ENCODE data around the gene IQGAP1.
"Not testable (repeated sequence)": the region's sequence is repeated elsewhere in the genome, so short reads cannot be mapped to it uniquely, and the experiment has no call there.

Gene IQGAP1

DNA sequence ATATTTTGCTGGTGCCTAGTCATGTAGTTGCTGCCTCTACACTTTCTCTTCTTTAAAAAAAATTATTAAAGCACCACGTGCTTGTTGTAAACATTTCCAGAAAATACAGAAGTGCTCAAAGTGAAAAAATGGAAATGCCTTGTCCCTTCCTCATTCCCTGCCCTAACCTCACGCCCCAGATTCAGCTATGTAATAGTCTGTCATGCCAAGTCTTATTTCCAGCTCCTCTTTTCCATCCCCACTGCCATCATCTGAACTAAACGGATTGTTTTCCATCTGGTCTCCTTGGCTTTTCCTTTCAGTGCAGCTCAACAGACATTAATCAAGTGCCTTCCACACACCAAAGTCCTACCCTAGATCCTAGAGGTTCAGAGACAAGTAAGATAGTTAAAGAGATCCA, 20.5 kb upstream of the IQGAP1 start:
- no peak for DNase-seq

DNA sequence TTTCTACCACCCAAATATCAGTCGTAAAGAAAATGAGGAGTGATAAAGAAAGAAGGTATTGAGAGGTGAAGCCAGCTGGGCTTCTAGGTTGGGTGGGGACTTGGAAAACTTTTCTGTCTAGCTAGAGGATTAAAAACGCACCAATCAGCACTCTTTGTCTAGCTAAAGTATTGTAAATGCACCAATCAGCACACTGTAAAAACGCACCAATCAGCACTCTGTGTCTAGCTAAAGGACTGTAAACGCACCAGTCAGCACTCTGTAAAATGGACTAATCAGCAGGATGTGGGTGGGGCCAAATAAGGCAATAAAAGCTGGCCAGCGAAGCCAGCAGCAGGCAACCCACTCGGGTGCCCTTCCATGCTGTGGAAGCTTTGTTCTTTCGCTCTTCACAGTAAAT, 13.0 kb upstream of the IQGAP1 start:
- DNase-seq: no peak

DNA sequence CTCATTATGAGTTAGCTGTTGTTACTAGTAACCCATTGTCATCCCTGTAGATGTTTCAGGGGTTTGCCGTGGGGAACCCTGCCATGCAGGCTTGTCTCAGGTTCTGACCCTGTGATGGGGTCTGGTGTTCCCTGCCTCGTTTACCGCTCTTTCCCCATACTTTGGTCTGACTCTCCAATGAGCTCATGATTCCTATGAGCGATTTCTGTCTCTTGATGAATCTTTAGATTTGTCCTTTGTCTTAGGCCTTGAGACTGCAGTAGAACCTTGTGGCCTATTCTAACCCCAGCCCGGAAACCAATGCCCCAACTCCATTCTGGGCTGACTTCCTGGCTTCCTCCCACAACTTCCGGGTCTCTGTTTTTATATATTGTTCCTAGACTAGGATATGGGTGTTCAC, 11.3 kb upstream of the IQGAP1 start:
- peak; percentile 78 for DNase-seq

DNA sequence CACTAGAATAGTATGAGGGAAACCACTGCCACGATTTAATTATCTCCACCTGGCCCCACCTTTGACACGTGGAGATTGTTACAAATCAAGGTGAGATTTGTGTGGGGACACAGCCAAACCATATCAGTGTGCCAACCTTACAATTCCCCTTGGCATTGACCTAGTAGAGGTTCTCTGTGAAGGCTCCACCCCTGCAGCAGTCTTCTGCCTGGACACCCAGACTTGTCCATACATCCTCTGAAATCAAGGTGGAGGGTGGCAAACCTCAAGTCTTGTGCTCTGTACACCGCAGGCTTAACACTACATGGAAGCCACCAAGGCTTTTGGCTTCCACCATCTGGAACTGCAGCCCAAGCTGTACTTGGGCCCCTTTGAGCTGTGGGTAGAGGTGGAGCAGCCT, 8.8 kb upstream of the IQGAP1 start:
- DNase-seq: no peak

DNA sequence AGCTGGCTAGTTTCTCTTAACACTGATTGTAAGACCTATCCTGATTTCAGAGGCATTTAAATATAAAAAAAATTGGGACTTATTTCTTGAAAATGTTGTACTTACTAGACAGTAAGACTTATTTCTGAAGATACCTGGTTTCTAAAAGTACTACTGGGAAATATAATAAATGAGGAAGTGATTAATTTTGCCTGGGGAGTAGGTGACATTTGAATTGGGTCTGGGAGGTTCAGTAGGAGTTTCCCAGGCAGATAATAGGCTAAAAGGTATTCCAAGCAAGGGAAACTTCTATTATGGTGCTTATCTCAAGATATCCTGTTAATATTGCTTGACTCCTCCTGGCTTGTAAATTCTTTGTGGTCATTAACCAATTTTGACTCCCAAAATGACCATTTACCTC, 6.5 kb upstream of the IQGAP1 start:
- DNase-seq: no peak

DNA sequence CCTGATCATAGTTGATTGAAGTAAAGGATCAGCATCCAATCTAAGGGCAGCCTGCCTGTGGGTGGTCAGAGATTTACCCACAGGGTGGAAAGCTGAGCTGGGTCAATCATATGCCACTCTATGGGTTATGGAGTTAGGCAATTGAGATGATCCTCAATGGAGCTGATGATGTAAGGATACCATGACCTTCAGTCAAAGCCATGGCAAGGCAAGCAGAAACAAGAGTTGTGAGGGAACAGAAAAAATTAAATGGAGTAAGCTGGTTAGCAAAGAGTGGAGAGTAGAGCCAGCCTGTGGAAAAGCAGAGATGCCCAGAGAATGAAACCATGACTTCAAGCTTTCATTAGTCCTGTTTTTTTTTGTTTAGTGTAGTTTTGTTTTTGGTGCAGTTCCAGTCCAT, 5.7 kb upstream of the IQGAP1 start:
- DNase-seq: no peak

DNA sequence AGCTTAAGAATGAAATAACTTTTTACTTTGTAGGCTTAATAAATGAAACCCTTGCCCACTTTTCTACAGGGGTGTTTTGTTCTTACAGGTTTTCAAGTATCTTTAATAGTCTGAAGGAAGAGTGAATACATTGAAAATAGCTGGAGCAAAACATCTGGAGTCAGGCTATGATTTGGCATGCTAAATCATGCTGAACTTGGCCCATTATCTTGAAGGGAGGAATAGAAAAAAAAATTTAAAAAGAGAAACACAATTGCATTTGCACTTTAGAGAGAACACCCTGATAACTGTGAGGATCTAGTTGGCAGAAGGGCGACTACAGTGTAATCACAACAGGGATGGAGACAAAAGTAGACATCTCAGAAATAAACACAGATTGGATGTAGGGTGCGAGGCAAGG, 1.8 kb upstream of the IQGAP1 start:
- no peak for DNase-seq

DNA sequence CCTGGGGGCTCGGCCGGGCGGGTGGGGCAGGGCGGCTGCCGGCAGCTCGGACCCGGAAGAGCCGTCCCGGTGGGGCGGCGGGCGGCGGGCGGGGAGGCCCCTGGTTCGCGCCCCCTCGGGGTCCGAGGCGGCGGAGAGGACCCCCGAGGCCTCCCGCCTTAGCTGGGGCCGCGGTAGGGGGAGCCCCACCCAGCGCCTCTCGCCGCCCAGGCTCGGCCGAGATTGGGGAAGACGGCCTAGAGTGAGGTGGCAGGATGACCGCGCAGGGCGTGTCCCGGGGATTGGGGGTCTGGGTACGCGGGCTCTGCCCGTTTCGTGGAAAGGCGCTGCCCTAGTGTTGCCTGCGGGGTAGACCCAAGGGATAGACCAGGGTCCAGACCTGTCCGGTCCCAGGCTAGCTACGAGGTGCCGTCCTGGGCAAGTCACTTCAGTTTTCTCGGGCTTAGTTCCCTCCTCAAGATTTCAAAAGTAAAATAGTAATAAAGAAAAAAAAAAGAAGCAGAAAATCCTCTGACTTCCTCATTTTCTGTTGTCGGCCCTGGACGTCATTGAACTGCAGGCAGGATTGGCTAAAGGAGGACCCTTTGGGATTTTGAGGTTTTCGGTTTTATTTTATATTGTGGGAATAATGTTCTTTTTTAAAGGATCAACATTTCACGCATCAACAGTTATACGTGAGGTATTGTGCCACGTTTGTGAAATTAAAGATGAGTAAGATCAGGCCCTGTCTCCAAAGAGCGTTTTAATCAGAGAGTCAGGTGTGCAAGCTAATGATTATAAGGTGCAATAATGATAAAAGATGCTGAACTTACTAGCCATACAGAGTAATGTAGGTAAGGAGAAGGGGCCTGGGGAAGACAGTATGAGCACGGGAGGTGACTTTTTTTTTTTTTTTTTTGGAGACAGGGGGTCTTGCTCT, 679 bp downstream of the IQGAP1 start:
- peak; percentile 62 for DNase-seq

DNA sequence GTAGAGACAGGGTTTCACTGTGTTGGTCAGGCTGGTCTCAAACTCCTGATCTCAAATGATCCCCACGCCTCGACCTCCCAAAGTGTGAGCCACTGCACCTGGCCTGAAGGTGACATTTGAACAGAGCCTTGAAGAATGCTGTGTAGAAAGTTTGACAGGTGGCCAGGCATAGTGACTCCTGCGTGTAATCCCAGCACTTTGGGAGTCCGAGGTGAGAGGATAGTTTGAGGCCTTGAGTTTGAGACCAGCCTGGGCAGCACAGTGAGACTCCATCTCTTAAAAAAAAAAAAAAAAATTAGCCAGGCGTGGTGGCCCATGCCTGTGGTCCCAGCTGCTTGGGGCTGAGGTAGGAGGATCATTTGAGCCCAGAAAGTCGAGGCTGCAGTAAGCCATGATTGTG, 1.5 kb downstream of the IQGAP1 start:
- no peak for DNase-seq

DNA sequence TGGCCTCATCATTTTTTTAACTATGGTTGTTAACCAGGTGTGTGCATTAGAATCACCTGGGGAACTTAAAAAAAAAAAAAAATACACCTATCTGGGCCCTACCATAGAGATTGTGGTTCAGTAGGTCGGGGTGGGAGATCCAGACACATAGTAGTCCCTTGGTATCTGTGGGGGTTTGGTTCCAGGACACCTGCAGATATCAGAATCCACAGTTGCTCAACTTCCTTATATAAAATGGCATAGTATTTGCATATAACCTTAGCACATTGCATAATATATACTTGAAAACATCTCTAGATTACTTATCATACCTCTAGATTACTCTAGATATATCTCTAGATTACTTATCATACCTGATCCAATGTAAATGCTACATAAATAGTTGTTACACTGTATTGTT, 5.0 kb downstream of the IQGAP1 start:
- no peak for DNase-seq

DNA sequence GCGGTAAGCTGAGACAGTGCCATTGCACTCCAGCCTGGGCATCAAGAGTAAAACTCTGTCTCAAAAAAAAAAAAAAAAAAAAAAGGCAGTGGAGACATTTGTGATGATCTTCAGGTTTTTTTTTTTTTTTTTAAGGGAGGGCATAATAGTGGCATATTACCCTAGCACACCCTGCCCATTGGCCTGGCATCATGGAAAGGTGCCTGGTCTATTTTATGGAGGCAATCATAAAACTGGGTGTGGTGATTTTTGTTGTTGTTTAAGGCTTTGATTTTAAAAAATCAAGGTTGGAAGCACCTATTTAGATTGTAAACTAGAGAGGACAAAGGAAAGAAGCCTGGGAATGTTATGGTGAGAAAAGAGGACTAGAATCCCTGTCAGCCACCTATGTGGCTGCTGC, 6.0 kb downstream of the IQGAP1 start:
- DNase-seq: no peak

DNA sequence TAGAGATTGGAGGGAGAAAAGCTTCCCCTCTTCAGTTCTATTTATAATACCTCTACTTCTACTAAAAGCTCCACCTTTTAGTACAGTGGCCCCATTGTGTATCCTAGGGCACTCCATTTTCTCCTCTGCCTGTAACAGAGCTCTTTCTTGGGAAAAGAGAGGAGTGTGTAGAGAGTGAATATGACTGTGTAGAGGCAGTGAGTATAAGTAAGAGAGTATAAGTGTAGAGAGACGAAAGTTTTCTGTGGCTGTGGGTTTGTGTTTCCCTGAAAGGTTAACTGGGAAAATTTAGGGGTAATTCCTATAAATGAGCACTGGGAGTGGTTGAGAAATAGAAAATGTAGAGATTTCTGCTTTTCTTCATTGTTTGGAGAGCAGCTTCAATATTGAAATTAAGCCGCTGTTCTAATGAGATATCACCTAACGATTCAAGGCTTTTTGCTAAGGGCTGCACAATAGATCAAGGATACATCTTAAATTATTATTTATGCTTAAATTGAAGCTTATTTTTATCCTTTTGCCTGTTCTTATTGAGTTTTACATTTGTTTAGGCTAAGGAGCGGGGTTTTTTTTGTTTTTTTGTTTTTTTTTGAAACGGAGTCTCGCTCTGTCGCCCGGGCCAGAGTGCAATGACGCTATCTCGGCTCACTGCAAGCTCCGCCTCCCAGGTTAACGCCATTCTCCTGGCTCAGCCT, 6.9 kb downstream of the IQGAP1 start:
- no peak for DNase-seq

DNA sequence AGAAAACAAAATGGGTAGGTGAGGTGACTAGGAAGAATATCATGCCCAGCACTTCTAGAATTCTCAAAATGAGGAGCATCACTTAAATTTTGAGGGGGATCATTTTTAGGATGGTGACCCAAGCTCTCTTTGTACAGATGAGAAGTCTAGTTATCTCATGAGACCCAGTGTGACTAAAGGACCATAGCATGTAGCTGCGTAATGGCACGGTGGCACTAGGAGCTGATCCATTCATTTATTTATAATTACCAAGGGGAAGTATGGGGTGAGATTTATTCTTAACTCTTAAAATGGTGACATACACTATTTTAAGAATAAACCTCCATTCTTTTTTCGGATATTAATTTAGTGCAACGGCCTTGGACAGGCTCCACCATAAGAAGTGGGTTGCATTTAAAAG, 8.3 kb downstream of the IQGAP1 start:
- DNase-seq: no peak

DNA sequence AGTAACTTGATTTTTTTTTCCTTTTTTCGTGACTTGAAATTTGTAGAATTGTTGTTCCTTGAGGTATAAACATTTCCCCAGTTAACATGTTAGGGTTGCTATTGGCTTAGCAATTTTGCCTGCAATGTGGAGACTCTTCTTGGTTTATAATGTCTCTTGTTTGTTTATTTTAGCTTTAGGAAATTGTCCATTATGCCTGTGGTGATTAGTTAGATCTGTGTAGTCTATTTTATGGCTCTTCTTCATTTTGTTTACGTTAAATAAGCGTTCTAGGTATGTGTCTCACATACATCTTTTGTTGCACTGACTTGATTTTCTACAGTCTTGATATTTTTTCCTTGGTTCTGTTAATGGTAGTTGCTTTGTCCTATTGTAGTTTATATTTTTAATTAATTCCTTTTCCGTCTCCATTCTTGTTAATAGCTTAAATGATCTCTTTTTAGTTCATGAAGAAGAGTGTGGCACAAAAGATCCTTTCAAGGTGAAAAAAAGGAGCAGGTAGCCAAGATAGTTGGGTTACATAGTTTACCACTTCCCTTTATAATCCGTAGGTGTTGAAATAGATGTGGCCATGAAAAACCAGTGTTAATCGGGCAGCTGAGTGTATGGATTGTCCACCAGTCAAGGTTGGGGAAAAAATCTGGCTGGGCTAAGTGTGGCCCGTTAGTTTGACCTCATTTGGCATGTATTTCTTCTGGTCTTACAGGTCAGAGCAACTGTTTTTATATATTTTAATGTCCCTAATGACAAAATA, 12.1 kb downstream of the IQGAP1 start:
- DNase-seq: no peak

DNA sequence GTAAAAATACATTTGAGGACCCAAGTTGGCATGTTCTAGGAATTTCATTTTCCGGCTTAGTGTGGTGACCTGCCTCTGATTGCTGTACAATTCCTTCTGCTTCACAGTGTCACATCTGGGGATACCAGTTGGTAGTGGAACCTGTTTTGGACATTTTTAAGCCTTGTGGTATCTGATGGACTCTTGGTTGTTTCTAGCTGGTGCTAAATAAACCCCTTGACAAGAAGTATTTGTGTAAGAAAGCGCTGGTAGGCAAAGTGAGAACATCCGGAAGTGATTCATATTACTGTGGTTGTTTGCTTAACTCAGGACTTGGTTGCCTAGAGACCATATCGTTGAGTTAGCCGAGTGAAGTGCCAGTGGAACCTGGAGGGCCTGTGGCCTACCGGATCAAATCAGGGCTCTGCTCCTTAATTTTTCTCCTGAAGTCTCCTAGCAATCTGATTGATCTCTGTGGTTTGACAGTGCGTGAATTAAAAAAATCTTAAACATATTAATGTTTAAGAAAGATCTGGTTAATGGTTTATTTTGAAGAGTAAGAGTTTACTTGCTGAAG, 12.8 kb downstream of the IQGAP1 start:
- DNase-seq: peak; percentile 93

DNA sequence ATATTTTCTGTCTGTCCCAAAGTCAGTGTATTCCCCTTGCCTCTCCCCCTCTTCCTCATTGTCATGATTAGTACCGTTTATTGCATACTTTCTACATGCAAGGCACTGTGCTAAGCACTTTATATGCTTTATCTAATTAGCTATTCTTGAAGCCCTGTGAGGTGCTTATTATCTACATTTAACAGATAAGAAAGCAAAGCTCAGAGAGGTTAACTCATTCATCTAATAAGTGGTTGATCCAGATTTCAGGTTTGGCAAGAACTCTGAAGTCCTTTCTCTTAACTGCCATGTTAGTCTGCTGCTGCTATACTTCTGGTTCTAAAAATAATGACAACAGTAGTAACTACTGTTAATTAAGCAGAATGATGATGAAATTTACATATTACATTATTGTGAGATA, 13.5 kb downstream of the IQGAP1 start:
- DNase-seq: no peak

DNA sequence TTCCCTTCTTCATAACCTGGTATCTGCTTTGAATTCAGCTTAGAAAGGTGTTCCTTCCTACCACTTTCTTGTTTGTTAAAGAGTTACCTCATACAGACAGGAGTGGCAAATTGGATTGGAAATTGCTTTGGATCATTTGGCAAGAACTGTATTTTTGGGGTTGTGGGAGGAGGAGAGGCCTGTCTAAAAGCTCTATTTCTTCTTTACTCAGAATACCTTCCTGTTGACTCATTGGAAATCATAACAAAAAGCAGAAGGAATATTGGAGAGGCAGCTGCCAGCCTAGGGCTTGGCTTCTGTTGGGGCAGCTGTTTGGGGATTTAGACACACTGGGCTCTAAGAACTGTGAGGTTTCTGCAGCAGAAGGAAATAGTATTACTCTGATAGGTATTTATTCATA, 14.2 kb downstream of the IQGAP1 start:
- no peak for DNase-seq

DNA sequence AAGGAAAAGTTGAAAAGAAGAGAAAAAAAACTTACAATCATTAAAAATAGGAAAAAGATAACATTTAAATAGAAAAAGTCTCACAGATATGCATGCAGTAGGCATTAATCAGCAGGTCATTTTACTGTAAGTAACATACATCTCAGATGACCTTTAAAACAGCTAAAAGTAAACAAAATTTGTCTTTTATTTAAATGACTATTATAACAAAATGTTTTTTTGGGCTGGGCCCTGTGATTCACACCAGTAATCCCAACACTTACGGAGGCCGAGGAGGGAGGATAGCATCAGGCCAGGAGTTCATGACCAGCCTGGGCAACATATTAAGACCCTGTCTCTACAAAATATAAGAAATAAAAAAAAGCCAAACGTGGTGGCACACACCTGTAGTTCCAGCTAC, 14.7 kb downstream of the IQGAP1 start:
- DNase-seq: no peak

DNA sequence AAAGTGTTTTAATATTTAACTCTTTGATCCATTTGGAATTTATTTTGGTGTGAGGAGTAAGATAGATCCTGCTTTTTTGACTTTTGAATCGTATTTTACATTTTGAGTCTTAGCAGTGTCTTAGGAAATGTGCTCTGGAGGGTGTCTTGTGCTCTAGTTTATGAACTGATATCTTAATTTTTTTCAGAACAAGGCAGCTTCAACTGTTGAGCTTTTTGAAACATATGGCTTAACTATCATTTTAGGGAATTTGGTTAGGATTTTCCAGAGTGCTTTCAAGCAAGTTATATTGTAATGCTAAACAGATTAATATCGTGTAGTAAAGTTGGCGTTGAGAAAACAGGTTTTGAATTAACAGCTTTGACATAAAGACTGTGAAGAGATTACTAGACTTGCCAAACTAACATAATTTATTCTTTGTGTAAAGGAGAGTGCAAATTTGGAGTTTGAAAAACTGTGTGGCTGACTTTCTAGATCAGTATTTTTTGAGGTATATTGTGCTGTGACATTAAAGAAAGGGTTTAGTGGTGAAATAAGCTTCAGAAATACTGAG, 17.1 kb downstream of the IQGAP1 start:
- DNase-seq: no peak

DNA sequence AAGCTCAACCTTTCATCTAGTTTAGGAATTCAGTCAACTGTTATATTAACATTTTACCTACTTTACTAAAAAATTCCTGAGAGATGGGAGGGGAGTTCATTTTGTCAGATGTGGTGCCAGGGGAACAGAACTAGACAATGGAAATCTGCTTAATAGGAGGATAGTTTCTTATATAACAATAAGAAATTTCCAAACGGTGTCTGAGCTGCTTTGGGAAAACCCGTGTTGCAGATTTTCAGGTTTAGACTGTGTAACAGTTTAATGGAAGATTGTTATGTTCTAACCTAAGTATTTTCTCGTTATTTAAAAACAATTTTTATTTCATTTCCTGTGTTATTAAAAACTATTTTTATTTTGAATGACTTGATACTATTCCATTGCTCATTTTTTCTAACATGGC, 19.3 kb downstream of the IQGAP1 start:
- DNase-seq: no peak

DNA sequence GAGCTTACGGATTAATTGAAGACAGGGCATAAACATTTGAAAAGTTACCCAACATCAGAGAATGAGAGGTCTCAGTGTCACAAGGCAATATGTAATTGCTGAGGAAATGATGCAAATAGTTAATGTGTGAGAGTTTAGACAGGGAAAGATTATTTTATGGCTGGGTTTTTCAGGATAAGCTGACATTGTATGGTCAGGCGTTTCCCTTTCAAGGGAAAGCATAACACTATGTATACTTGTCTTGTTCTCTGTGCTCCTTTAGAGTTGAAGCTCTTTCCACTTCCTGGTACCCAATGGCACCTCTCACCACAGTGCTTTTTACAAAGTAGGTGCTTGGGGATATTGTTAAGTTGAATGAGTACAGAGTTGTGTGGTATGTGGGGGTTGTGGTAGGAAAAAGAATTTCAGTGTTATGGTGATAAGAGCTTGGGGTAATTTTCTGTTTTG, 19.9 kb downstream of the IQGAP1 start:
- DNase-seq: peak; percentile 80

DNA sequence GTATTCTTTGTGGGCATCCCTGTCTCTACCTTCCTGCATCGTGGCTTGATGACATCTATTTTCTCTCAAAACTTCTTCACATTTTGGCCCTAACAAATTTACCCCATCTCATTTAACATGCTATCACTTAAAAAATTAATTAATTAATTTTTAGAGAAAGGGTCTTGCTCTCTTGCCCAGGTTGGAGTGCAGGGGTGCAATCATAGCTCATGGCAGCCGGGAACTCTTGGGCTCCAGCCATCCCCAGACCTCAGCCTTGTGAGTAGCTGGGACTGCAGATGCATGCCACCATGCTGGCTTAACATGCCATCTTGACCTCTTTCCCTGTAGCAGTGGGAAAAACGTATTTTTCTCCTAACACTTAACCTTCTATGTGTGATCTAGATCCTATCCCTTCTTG, 20.6 kb downstream of the IQGAP1 start:
- no peak for DNase-seq

DNA sequence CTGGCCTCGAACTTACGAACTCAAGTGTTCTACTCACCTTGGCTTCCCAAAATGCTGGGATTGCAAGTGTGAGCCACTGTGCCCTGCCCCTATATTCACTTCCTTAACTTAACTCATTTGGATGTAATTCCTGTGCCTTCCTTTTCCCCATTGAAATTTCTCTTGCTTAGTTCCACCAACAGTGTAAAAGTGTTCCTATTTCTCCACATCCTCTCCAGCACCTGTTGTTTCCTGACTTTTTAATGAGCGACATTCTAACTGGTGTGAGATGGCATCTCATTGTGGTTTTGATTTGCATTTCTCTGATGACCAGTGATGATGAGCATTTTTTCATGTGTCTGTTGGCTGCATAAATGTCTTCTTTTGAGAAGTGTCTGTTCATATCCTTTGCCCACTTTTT, 21.5 kb downstream of the IQGAP1 start:
- not testable (repeated sequence) for DNase-seq

Measured in activated CD4-positive, alpha-beta T cell treated with anti-CD3 and anti-CD28 coated beads, Interleukin-2, amount 50 U/mL, for 16 hours (primary cell).